ENCODE measurements around the gene SLIT3.

Gene SLIT3

GRCh38 chr5:168962306-168962705, 338.6 kb downstream of the SLIT3 start:
- H3K79me2 ChIP-seq (ENCODE audit: insufficient read depth, low read length): no peaks in the 10 kb centered on the region
- H4K20me1 ChIP-seq (ENCODE audit: insufficient read depth, low read length, poor library complexity, severe bottlenecking): no peaks in the 10 kb centered on the region
- no peak overlapping the region for H2AFZ ChIP-seq (ENCODE audit: low read length)
- H3K27me3 ChIP-seq (ENCODE audit: insufficient read depth, low read length, poor library complexity, severe bottlenecking): no peaks in the 10 kb centered on the region
- H3K36me3 ChIP-seq (ENCODE audit: insufficient read depth, low read length): no peaks in the 10 kb centered on the region
- H3F3A ChIP-seq (ENCODE audit: low read depth): no peaks in the 10 kb centered on the region
- H3K9me3 ChIP-seq (ENCODE audit: insufficient read depth, low read depth, low read length): no peaks in the 10 kb centered on the region
- H3K9ac ChIP-seq (ENCODE audit: low read depth, low read length, poor library complexity, severe bottlenecking): no peak overlapping the region
- no peaks in the 10 kb centered on the region for H3K9me2 ChIP-seq (replicated peaks; ENCODE audit: low read depth, low read length)
- no peak overlapping the region for H3K4me2 ChIP-seq (ENCODE audit: low read depth, low read length, poor library complexity, severe bottlenecking)
- H3K4me1 ChIP-seq (ENCODE audit: insufficient read depth, low read length, poor library complexity, severe bottlenecking): peaks cover 10% of the 10 kb centered on the region
- TF ChIP-seq EZH2phosphoT487 (IDR thresholded peaks at IDR 0.05; ENCODE audit: borderline replicate concordance) (no peak), CTCF (conservative IDR thresholded peaks at IDR 0.05; ENCODE audit: low read length) (no peak)
- no peak overlapping the region for H3K4me3 ChIP-seq (ENCODE audit: low read length, poor library complexity, severe bottlenecking)

- no peaks in the 10 kb centered on the region for H3K9me3 ChIP-seq (ENCODE audit: insufficient read depth, low read depth, low read length)
- TF ChIP-seq EZH2phosphoT487 (IDR thresholded peaks at IDR 0.05; ENCODE audit: borderline replicate concordance) (no peak), CTCF (conservative IDR thresholded peaks at IDR 0.05; ENCODE audit: low read length) (no peak)
- no peak overlapping the region for H3K4me3 ChIP-seq (ENCODE audit: low read length, poor library complexity, severe bottlenecking)
- no peaks in the 10 kb centered on the region for H3K9me2 ChIP-seq (replicated peaks; ENCODE audit: low read depth, low read length)
- no peak overlapping the region for H3K9ac ChIP-seq (ENCODE audit: low read depth, low read length, poor library complexity, severe bottlenecking)
- H2AFZ ChIP-seq (ENCODE audit: low read length): no peak overlapping the region
- H3K4me1 ChIP-seq (ENCODE audit: insufficient read depth, low read length, poor library complexity, severe bottlenecking): peaks cover 10% of the 10 kb centered on the region
- no peaks in the 10 kb centered on the region for H4K20me1 ChIP-seq (ENCODE audit: insufficient read depth, low read length, poor library complexity, severe bottlenecking)
- H3K36me3 ChIP-seq (ENCODE audit: insufficient read depth, low read length): no peaks in the 10 kb centered on the region
- no peak overlapping the region for H3K4me2 ChIP-seq (ENCODE audit: low read depth, low read length, poor library complexity, severe bottlenecking)
- H3K79me2 ChIP-seq (ENCODE audit: insufficient read depth, low read length): no peaks in the 10 kb centered on the region
- H3F3A ChIP-seq (ENCODE audit: low read depth): no peaks in the 10 kb centered on the region
- H3K27me3 ChIP-seq (ENCODE audit: insufficient read depth, low read length, poor library complexity, severe bottlenecking): no peaks in the 10 kb centered on the region
Observed at GRCh38 chr5:168961681-168962080, 339.3 kb downstream of the SLIT3 start.

GRCh38 chr5:168960497-168960896, 340.4 kb downstream of the SLIT3 start:
- H3F3A ChIP-seq (ENCODE audit: low read depth): no peaks in the 10 kb centered on the region
- no peak overlapping the region; the same call in 1 of the 2 replicates for H2AFZ ChIP-seq (ENCODE audit: low read length)
- H3K79me2 ChIP-seq (ENCODE audit: insufficient read depth, low read length): no peaks in the 10 kb centered on the region
- no peak overlapping the region for H3K9ac ChIP-seq (ENCODE audit: low read depth, low read length, poor library complexity, severe bottlenecking)
- H3K36me3 ChIP-seq (ENCODE audit: insufficient read depth, low read length): no peaks in the 10 kb centered on the region
- no peak overlapping the region for H3K4me3 ChIP-seq (ENCODE audit: low read length, poor library complexity, severe bottlenecking)
- no peaks in the 10 kb centered on the region for H3K9me2 ChIP-seq (replicated peaks; ENCODE audit: low read depth, low read length)
- no peak for TF ChIP-seq CTCF (conservative IDR thresholded peaks at IDR 0.05; ENCODE audit: low read length)
- TF ChIP-seq EZH2phosphoT487 (IDR thresholded peaks at IDR 0.05; ENCODE audit: borderline replicate concordance): no peak
- H3K27me3 ChIP-seq (ENCODE audit: insufficient read depth, low read length, poor library complexity, severe bottlenecking): no peaks in the 10 kb centered on the region
- no peaks in the 10 kb centered on the region for H3K9me3 ChIP-seq (ENCODE audit: insufficient read depth, low read depth, low read length)
- H3K4me1 ChIP-seq (ENCODE audit: insufficient read depth, low read length, poor library complexity, severe bottlenecking): peaks cover 10% of the 10 kb centered on the region
- H3K4me2 ChIP-seq (ENCODE audit: low read depth, low read length, poor library complexity, severe bottlenecking): peak overlapping the region; percentile 32
- no peaks in the 10 kb centered on the region for H4K20me1 ChIP-seq (ENCODE audit: insufficient read depth, low read length, poor library complexity, severe bottlenecking)

Measured in Loucy (cell line).